ENCODE results near the gene RPS27L.
"Not testable (repeated sequence)": the region's sequence is repeated elsewhere in the genome, so short reads cannot be mapped to it uniquely, and the experiment has no call there.

The RPS27L gene

DNA sequence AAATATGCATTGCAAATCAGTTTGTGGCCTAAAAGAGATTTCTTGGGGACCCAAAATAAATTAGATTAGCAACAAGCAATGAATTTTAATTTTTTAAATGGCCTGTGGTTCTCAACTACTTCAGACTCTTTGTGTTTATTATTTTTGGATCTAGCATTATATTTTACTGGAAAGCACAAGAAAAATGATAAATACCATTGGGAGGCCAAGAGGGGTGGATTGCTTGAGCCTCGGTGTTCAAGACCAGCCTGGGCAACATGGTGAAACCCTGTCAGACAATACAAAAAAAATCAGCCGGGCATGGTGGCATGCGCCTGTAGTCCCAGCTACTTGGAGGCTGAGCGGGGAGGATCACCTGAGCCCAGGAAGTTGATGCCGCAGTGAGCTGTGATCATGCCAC, 22.0 kb downstream of the RPS27L start:
- DNase-seq = no peak

GRCh38 chr15:63134245-63134985, 22.9 kb downstream of the RPS27L start:
- DNase-seq = no peak

GRCh38 chr15:63133786-63134185, 23.5 kb downstream of the RPS27L start:
- DNase-seq = no peak

GRCh38 chr15:63126726-63127125, 30.6 kb downstream of the RPS27L start:
- no peak for DNase-seq

DNA sequence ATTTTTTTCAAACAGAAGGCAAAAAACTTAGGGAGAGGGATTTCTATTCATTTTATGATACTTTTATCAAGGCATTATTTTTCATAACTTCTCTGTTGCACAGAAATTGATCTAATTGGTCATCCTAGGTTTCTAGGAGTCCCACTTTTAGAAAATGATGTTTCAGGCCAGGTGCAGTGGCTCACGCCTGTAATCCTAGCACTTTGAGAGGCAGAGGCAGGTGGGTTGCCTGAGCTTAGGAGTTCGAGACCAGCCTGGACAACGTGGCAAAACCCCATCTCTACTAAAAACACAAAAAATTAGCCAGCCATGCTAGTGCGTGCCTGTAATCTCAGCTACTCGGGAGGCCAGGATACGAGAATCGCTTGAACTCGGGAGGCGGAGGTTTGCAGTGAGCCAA, 32.8 kb downstream of the RPS27L start:
- DNase-seq = no peak

- DNase-seq = peak; percentile 83
Measured at GRCh38 chr15:63122002-63122875, 35.0 kb downstream of the RPS27L start.

DNA sequence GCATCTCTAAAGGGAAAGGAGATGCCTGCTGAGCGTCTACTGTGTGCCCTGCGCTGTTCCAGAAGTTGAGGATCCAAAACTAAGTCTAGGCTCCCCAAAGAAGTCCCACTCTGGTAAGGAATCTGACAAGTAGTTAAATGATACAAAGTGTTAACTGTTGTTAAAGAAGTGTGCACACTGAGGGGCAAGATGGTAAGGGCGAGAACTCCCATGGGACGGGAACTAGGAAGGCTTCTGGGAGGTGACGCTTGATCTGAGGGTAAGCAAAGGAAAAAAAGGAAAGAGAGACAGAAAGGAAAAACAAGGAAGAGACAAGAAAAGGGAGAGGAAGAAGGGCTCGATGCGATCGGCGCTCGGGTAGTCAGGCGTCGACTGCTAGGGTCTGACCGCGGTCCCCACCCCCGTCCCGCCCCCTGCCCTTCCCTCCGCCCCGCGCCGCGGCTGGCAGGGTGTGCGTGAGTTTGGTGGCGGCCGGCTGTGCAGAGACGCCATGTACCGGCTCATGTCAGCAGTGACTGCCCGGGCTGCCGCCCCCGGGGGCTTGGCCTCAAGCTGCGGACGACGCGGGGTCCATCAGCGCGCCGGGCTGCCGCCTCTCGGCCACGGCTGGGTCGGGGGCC, 35.8 kb downstream of the RPS27L start, which contains the start of gene LACTB:
LACTB (plus strand) TSS at position 480 of the 620 bp plus-strand sequence; CDS start at position 491, 11 bp downstream.
- peak; percentile 92 for DNase-seq

GRCh38 chr15:63118854-63119253, 38.4 kb downstream of the RPS27L start:
- no peak for DNase-seq

DNA sequence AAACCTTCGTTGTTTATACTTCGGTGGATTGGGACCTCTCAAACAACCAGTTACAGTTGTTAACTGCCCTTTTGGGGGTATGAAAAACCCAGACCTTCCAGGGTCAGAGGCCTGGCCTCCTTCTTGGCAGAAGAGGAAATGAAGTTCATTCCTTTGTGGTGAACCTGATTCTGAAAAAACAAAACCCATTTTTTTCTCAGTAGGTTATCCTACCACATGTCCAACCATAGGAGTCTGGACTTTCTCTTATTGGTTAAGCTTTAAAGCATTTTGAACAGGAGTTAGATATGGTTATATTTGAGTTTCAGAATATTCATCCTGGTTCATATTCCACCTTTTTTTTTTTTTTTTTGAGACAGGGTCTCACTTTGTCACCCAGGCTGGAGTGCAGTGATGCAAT, 42.8 kb downstream of the RPS27L start:
- DNase-seq = no peak

GRCh38 chr15:63112871-63113270, 44.4 kb downstream of the RPS27L start:
- DNase-seq = no peak

DNA sequence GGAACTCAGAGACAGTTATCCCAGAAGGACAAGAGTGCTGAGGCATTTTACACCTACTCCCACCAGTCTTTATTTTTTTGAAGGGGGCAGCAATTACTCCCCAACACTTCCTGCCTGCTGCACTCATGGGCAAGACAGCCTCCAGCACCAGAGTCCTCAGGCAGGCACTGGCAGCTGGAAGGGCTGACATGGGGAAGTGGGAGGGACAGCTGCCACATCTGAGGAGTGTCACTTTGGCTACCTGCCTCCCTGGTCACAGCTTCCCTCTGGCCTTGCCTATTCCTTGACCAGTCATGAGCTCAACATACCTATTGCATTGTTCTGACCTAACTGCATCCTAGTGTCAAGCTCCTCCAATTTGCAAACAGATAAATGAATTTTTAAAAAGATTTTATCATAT, 45.8 kb downstream of the RPS27L start:
- no peak for DNase-seq

DNA sequence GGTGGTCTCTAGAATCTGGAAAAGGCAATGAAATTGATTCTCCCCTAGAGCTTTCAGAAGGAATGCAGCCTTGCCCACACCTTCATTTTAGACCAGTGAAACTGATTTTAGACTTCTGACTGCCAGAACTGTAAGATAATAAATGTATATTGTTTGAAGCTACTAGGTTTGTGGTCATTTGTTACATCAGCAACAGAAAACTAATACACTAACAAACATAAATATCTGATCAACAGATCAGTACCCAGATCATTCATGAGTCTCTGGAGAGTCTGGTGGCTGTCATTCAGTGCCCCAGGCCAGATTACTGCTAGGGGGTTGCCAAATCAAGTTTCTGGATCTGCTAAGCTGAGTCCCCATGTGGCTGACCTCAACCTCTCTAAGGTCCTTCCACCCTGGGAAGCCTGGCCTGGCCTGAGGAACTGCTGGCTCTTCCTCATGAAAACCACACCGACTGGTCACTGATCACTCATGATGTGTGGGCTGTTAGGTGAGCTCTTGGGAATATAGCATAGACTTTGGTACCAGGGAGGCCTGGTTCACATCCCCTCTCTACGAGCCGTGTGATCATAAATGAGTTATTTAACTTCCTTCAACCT, 46.8 kb downstream of the RPS27L start:
- DNase-seq = no peak

DNA sequence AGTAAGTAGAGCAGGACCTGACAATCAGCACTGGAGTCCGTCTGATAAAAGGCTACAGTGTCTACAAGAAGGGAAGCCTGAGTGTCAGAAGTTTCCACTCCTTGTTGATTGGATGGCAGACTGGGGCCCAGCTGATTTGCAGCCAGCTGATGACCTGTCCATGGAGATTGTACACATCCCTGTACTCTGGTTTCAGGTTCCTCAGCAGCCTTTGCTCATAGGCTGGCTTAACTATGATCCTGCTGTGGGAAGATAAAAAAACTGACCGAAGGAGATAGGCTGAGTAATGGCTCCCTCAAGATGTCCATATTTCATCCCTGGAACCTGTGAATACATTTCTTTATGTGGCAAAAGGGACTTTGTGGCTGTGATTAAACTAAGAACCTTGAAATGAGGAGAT, 47.4 kb downstream of the RPS27L start:
- no peak for DNase-seq

DNA sequence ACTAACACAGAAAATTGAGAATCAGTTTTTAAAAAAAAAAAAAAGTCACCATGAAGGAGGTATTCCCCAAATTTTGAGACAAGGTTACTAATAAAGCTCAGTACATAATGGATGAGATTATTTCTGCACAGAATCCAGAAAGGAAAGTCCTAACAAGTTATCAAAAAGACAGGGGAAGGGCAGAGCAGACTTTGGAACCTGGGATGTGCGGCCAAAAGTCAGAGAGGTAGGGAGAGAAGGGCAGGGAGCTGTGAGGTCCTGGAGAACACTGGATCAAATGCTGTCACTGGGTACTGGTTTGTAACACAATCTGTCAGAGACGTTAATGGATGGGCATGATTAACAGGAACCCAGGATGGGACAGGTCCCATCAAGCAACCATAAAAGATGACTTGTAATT, 47.8 kb downstream of the RPS27L start:
- DNase-seq = no peak

- DNase-seq = peak; percentile 78
Measured at GRCh38 chr15:63107895-63108546, 49.3 kb downstream of the RPS27L start.

- DNase-seq = not testable (repeated sequence)
Measured at GRCh38 chr15:63105354-63105753, 51.9 kb downstream of the RPS27L start.

DNA sequence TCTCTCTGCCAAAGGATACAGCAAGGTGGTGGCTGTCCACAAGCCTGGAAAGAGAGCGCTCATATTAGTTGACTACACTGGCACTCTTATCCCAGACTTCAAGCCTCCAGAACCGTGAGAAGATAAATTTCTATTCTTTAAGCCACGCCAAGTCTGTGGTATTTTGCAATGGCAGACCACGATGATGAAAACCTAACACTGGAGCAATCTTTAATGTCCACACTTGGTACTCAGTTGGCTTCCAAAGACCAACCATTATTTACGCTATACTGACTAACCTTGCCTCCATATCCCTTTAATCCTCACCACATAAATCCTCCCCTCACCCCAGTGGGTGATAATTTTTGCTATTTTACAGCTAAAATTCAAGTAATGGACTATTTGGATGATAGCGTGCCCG, 52.5 kb downstream of the RPS27L start:
- no peak for DNase-seq

GRCh38 chr15:63103416-63103815, 53.9 kb downstream of the RPS27L start:
- DNase-seq = no peak

- not testable (repeated sequence) for DNase-seq
Measured at GRCh38 chr15:63099581-63099980, 57.7 kb downstream of the RPS27L start.

DNA sequence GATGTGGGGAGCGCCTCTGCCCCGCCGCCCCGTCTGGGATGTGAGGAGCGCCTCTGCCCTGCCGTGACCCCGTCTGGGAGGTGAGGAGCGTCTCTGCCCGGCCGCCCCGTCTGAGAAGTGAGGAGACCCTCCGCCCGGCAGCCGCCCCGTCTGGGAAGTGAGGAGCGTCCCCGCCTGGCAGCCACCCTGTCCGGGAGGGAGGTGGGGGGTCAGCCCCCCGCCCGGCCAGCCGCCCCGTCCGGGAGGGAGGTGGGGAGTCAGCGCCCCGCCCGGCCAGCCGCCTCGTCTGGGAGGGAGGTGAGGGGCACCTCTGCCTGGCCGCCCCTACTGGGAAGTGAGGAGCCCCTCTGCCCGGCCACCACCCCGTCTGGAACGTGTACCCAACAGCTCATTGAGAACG, 58.4 kb downstream of the RPS27L start:
- DNase-seq = not testable (repeated sequence)

Measured in left hindlimb (tissue), 1 donor.